ENCODE measurements around the gene NAP1L2.
A peak's percentile ranks its signal among the peaks of the same experiment; 100 is the strongest.
"Not testable (repeated sequence)": the region's sequence is repeated elsewhere in the genome, so short reads cannot be mapped to it uniquely, and the experiment has no call there.

NAP1L2 gene

DNA sequence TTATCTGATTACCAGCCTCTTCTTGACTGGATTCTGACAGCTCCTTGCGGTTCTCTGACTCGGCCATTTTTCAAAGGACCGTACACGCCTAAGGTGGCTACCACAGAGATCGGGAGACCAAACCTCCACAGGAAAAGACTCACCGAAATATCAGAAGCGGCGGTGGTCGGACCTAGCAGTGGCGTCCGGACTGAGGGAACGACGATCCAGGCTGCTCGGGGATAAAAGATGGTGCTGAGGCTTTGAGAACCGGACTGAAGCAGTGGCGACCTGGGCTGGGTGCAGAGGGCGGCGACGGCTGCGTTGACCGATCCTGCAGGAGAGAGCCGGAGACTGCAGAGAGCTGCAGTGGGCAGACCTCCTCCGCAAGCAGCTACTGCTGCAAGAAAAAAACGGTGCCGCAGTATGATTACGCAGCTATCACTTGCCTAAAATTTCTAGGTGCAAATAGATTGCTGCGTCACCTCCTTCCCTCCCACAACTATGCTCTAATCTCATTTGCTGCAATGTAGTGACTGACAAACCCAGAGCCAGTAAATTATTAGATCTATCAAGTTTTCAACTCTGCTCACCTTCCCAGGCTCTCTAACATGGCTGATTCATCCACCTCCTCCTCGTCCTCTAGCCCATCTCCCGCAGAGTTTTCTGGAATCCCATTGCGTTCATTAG, at the start of gene NAP1L2:
Gene NAP1L2, minus strand, starts transcription at position 426 of the 669 bp plus-strand sequence. Its CDS starts 359 bp downstream, at position 67.
- DNase-seq, result peak; percentile 66

GRCh38 chrX:73262991-73263390, 48.3 kb upstream of the NAP1L2 start:
- DNase-seq, result no peak

GRCh38 chrX:73239242-73239641, 24.6 kb upstream of the NAP1L2 start:
- DNase-seq, result no peak

GRCh38 chrX:73217621-73218020, 3.0 kb upstream of the NAP1L2 start:
- no peak for DNase-seq

DNA sequence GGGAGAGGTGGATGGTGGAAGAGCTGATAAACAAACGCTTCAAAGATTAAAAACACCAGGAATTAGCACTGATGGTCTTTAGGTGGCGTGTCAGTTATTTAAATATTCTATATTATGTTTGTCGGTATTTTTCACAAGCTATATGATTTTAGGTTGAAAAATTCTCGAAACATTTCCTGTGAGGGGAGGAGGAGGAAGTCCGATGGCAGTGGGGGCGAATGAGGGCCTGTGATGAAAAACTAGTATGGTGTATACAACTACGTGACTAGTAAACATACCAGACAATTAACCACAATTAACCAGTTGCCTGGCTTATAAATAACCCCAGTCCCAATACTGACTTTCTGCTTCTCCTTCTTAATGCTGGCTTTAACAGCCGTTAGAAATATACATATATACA, 595 bp upstream of the NAP1L2 start:
- no peak for DNase-seq

DNA sequence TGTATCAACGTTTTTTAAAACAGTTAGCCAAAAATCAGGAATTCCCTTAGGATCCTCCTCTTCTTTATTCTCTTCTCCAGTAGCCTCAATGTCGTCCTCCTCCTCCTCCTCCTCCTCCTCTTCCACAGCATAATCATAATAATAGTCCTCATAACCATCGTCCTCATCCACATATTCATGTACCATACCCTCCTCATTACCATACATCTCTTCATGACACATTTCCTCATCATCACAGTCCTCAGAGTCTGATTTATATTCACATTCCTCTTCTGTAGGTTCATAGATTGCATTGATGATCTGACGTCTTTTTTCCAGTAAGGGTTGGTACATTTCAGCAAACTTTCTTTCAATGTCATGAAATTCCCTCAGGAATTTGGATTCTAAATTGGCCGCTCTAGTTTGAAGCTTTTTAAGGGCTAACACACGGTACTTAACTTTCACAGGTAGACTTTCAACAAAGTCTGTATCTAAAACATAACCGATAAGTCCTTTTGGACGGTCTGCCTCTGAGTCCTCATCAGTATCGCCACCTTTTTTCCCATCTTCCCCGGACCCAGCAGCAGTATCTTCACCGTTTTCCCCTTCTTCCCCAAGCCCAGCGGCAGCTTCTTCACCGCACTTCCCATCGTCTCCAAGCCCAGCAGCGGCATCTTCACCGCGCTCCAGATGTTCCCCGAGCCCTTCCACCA, 771 bp downstream of the NAP1L2 start:
- DNase-seq, result no peak

GRCh38 chrX:73206366-73206765, 8.3 kb downstream of the NAP1L2 start:
- DNase-seq, result no peak

DNA sequence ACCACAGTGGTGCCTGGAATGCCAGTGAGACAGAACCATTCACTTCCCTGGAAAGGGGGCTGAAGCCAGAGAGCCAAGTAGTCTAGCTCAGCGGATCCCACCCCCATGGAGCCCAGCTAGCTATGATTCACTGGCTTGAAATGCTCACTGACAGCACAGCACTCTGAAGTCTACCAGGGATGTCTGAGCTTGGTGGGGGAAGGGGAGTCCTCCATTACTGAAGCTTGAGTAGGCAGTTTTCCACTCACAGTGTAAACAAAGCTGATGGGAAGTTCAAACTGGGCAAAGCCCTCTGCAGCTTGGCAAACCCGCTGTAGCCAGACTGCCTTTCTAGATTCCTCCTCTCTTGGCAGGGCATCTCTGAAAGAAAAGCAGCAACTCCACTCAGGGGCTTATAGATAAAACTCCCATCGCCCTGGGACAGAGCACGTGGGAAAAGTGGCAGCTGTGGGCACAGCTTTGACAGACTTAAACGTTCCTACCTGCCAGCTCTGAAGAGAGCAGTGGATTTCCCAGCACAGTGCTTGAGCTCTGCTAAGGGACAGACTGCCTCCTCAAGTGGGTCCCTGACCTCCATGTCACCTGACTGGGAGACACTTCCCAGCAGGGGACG, 32.0 kb downstream of the NAP1L2 start:
- no peak for DNase-seq

GRCh38 chrX:73168945-73169344, 45.7 kb downstream of the NAP1L2 start:
- not testable (repeated sequence) for DNase-seq
